HG02943 (cell line): ENCODE data around the gene CMC4.

Source experiments
- ATAC-seq: cut with Tn5 transposase; IDR thresholded peaks from one replicate; pipeline ENCODE4 v1.9.1; 2021; ENCODE audit warnings: mild to moderate bottlenecking, low read depth, moderate library complexity; ENCODE audit not compliant: unreplicated experiment

CMC4 gene

GRCh38 chrX:155070975-155071693 is at the start of gene CMC4, which contains the start of the genes BRCC3 and MTCP1:
Gene CMC4, minus strand, starts transcription at chrX:155071136. Its CDS starts 7,113 bp downstream, at chrX:155064023.
Gene BRCC3, plus strand, starts transcription at chrX:155071508. Its CDS starts 20 bp downstream, at chrX:155071528.
Gene MTCP1, minus strand, starts transcription at chrX:155071136. Its CDS starts 5,126 bp downstream, at chrX:155066010.
- ATAC-seq = peak; percentile 80

- ATAC-seq = no peak
These were observed 44.4 kb upstream of the CMC4 start for GRCh38 chrX:155115174-155115819.

DNA sequence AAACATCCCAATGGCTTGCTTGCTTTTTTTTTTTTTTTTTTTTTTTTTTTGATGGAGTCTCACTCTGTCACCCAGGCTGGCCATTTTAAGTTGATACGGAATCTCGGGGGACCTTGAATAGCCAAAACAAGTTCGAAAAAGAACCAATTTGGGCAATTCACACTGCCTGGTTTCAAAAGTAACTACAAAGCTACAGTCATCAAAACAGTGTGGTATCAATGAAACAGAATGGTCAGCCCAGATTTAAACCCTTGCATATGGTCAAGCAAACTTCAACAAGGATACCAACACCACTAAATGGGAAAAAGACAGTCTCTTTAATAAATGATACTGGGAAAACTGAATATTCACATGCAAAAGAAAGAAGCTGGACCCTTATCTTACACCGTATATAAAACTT is 42.2 kb upstream of the CMC4 start:
- no peak for ATAC-seq

GRCh38 chrX:155112171-155112570 is 41.2 kb upstream of the CMC4 start:
- ATAC-seq = no peak

DNA sequence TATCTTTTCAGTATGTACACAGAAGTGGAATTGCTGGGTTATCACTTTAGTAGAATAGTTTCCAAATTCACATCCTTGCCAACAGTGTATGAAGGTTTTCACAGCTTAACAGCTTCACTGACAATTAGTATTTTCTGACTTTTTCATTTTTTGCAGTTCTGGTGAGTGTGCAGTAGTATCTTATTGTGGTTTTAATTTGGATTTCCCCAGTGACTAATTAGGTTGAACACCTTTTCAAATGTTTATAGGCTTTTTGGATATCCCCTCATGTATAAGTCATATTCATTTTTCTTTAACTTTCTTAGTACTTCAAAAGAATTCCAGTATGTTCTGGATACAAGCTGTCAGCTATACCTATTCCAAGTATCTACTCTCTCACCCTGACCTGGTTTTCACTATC is 37.5 kb upstream of the CMC4 start:
- ATAC-seq = no peak

GRCh38 chrX:155105919-155106318 is 35.0 kb upstream of the CMC4 start:
- ATAC-seq = no peak

- no peak for ATAC-seq
These were observed 23.6 kb upstream of the CMC4 start for GRCh38 chrX:155094468-155095061.

DNA sequence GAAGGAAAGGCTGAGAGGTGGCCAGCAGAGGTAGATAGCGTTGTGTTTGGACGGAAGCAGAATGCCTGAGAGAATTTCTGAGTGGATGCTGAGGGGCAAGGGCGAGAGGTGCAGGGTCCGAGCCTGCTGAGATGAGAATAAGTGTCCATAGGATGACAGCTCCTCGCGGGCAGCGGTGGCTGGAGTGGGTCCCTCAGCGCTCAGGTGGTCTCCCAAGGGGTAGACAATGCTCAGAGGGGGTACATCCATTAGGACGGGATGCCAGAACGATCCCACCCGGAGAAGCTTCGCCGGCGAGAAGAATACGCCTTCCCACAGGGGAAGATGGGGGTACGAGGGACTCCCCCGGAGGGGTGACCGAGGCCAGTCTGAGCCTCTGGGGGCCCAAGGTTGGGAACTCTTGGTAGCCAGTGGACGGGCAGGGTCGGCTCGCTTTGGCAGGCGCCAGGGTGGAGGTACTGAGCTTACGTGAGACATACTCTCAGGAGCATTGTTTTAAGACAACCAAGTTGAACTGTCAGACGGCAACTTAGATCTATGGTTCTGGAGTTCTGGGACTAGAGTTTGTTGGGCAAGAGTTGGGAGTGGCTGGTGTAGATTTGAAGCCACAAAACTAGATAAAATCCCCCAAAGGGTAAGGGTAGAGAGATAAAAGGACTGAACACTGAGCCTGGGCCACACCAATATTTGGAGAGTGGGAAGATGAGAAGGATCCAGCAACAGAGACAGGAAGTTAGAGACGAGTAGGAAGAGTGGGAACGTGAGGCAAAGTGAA is 16.2 kb upstream of the CMC4 start:
- no peak for ATAC-seq

DNA sequence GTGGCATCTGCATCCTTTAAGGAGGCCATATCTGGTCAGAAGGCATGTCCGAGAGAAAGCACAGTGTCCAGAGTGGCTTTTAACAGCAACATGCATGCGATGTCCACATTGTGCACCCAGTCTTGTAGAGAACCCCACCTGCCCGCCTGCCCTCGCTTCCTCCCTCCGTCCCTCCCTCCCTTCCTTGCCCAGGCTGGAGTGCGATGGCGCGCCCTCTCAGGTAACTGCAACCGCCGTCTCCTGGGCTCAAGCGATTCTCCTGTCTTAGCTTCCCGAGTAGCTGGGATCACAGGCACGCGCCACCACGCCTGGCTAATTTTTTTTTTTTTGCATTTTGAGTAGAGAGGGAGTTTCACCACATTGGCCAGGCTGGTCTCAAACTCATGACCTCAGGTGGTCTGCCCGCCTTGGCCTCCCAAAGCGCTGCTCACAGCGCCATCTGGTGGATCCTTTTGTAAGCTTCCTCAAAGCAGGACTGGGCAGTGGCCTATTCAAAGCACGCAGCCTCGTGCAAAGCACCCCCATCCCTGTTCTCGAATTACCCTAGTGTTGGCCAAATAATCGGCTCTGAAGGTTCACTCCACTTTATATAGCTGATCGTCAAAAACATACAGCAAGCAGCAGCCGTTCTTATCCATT is 15.4 kb upstream of the CMC4 start:
- no peak for ATAC-seq

DNA sequence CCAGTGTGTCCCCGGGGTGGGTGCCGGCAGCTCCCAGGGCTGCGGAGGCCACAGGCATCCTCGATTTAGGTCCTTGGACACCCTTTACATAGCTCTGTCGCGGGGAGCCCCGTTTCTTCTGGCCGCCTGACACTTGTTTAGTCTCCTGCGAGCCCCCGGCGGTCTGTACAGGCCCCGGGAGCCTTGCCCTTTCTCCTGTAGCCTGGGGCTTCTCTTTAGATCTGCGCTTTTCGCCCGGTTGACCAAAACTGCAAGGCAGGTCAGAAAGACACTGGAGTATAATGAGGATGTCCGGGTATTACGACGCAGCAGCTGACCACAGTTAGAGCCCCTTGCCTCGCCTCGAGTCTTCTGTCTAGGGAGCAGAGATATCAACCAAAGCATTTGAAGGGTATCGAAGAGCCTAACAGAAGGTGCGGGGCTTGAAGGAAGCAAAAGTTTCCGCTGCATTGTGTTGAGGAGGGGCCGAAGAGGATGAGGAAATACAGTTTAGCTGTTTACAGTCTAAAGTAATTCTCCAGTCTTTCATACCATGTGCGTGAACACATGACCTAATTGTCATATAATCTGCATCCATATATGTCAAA is 851 bp upstream of the CMC4 start:
- ATAC-seq = peak; percentile 13

DNA sequence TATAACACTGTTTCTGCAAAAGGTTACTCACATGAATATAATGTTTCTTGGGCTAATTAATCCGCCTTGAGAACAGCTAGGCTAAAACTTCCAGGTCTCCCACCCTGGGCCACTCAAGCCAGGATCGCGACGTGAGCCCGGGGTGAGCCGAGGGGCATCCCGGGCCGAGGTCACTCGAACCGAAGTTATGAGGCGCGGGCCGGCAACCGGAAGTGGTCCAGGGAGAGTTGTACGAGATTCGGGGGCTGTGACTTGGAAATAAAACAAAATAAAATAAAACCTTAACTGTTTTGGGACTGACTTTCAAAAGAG is 317 bp downstream of the CMC4 start:
- peak; percentile 31 for ATAC-seq

- no peak for ATAC-seq
These were observed 898 bp downstream of the CMC4 start for GRCh38 chrX:155070038-155070437.

- ATAC-seq = no peak
These were observed 1.5 kb downstream of the CMC4 start for GRCh38 chrX:155069414-155069813.

- ATAC-seq = no peak
These were observed 2.8 kb downstream of the CMC4 start for GRCh38 chrX:155068165-155068564.

GRCh38 chrX:155065035-155065734 is 5.8 kb downstream of the CMC4 start:
- no peak for ATAC-seq

- ATAC-seq = no peak
These were observed 9.2 kb downstream of the CMC4 start for GRCh38 chrX:155061760-155062159.

- no peak for ATAC-seq
These were observed 13.8 kb downstream of the CMC4 start for GRCh38 chrX:155056877-155057792.

GRCh38 chrX:155056471-155056870 is 14.5 kb downstream of the CMC4 start:
- ATAC-seq = no peak

DNA sequence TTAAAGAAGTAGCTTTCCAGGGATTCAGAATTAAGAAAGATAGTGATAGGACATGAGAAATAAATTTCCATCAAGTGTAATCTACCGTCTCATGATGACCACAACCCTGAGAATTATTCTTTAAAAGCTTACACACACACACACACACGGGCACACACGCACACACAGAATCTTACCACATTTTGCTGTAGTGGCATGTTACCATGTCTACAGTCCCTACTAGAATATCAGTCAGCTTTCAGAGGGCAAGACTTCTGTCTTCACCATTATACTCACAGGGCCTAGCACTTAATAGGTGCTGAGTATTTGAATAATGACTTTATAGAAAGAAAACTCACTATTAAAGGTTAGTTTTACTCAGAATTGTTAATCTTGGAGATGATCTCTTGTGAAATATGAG is 15.4 kb downstream of the CMC4 start:
- ATAC-seq = no peak
